GM10266 (cell line): ENCODE results near the gene HPD.
A peak's percentile ranks its signal among the peaks of the same experiment; 100 is the strongest.
"Not testable (repeated sequence)": the region's sequence is repeated elsewhere in the genome, so short reads cannot be mapped to it uniquely, and the experiment has no call there.

ENCODE experiments used
- DNase-seq: peaks from one replicate; pipeline ENCODE4 v3.0.0; 2012; ENCODE audit errors: extremely low spot score
- TF ChIP-seq, protein P1 (sequence below): IDR thresholded peaks from 2 replicates; pipeline ENCODE4 v1.5.1; 2012; ENCODE audit warnings: mild to moderate bottlenecking, low read depth; ENCODE audit not compliant: control insufficient read depth, insufficient read depth; ENCODE audit errors: missing control alignments

Gene HPD

DNA sequence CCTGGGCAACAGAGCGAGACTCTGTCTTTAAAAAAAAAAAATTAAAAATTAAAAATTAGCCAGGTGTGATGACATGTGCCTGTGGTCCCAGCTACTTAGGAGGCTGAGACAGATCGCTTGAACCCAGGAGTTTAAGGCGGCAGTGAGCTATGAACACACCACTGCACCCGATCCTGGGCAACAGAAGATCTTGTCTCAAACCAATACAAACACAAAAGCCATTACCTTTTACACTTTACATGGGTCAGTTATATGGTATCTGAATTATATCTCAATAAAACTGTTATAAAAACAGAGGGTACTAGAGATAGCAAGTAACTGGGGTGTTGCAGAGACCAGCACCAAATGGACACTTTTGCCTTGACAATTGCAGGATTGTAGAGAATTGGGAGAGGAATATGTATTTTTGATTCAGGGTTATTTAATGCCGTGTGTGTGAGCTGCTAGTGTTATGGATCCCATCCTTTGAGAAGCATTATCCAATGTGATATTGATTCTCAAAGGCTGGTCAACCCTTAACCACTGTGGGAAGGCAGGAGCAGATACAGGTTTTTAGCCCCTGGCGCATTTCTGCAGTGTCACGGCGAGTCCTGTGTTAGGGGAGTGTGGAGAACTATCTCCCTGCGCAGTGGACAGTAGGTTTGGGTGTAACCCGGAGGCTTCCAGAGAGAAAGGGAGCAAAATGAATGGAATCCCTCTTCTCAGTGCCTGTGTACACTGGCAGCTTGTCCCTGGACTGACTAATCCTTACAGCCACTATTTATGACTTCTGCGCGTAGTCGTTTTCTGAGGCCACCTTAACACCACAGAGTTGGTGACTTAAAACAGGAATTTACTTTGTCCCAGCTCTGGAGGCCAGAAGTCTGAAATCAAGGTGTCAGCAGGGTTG, 34.3 kb upstream of the HPD start:
- TF ChIP-seq, protein P1, sequence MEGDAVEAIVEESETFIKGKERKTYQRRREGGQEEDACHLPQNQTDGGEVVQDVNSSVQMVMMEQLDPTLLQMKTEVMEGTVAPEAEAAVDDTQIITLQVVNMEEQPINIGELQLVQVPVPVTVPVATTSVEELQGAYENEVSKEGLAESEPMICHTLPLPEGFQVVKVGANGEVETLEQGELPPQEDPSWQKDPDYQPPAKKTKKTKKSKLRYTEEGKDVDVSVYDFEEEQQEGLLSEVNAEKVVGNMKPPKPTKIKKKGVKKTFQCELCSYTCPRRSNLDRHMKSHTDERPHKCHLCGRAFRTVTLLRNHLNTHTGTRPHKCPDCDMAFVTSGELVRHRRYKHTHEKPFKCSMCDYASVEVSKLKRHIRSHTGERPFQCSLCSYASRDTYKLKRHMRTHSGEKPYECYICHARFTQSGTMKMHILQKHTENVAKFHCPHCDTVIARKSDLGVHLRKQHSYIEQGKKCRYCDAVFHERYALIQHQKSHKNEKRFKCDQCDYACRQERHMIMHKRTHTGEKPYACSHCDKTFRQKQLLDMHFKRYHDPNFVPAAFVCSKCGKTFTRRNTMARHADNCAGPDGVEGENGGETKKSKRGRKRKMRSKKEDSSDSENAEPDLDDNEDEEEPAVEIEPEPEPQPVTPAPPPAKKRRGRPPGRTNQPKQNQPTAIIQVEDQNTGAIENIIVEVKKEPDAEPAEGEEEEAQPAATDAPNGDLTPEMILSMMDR = no peak
- no peak for DNase-seq

DNA sequence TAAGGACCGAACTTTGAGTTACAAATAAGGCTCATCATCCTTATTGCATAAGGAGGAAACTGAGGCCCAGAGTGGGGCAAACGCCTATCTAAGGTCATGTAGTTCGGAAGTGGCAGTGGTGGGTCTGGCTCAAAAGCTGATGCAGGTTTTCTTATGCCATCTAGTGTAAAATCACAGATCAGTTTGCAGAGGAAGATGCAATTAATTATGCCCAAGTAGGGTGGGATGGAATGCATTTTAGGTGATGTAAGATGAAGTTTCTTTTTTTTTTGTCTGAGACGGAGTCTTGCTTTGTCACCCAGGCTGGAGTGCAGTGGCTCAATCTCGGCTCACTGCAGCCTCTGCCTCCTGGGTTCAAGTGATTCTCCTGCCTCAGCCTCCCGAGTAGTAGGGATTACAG, 31.0 kb upstream of the HPD start:
- not testable (repeated sequence) for DNase-seq

DNA sequence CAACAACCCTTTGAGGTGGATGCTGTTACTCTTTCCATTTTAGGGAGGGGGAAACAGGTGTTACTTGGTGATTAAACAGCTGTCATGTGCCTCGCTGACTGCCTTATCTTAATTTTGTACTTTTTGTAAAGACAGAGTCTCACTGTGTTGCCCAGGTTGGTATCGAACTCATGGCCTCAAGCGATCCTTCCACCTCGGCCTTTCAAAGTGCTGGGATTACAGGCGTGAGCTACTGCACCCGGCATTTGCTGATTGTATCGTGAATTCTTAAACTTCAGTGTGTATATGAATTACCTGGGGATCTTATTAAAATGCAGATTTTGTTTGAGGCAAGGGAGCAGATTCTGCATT, 30.6 kb upstream of the HPD start:
- TF ChIP-seq, protein P1 = no peak
- DNase-seq = no peak

DNA sequence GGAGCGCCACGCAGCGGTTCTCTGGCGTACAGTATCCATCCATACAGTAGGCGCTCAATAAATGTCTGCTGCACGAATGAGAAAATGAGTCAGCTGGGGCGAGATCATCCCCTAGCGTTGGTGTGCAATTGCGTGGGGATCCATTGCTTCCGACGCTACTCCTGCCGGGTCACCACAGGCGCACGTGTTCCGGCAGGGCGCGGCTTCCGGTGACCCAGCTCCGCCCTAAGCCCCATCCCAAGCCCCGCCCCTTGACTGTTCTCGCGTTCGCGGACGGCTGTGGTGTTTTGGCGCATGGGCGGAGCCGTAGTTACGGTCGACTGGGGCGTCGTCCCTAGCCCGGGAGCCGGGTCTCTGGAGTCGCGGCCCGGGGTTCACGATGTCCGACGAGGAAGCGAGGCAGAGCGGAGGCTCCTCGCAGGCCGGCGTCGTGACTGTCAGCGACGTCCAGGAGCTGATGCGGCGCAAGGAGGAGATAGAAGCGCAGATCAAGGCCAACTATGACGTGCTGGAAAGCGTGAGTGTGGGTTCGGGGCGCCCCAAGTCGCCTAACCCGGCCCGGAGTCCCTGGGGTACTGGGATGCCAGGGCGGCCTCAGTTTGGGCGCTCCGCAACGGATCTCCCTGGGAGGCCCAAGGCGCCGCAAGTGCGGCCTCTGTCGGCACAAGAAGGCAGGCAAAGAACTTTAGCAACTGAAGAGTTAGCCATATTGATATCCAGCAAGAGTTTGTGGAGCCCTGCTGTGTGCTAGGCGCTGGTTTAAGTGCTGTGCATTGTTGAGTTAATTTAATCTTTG, 30.0 kb upstream of the HPD start, which contains the start of gene PSMD9:
PSMD9 (plus strand) TSS at position 313 of the 796 bp plus-strand sequence; CDS start at position 380, 67 bp downstream.
- TF ChIP-seq, protein P1 = peak; percentile 59
- peak; percentile 94 for DNase-seq

DNA sequence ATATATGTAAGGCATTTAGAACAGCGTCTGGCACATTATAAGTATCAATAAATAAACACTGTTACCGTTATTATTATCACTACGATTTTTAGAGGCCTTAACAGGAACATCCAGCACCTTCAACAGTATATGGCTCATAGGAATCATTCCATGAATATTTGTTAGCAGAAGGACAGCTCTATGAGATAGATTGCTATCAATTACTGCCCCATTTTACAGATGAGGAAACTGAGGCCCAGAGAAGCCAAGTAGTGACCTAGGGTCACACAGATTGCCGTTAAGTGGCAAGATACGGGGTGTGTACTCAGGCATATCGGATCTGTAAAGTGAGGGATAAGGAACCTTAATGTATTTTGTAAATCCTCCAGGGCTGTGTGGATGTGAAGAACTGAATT, 29.4 kb upstream of the HPD start:
- TF ChIP-seq, protein P1 = no peak
- DNase-seq = no peak

DNA sequence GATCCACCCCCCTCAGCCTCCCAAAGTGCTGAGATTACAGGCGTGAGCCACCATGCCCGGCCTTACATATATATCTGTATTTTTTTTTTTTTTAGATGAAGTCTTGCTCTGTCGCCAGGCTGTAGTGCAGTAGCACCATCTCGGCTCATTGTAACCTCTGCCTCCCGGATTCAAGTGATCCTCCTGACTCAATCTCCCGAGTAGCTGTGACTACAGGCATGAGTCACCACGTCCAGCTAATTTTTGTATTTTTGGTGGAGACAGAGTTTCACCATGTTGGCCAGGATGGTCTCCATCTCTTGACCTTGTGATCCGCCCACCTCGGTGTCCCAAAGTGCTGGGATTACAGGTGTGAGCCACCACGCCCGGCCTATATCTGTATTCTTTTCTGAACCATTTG, 26.5 kb upstream of the HPD start:
- not testable (repeated sequence) for DNase-seq

DNA sequence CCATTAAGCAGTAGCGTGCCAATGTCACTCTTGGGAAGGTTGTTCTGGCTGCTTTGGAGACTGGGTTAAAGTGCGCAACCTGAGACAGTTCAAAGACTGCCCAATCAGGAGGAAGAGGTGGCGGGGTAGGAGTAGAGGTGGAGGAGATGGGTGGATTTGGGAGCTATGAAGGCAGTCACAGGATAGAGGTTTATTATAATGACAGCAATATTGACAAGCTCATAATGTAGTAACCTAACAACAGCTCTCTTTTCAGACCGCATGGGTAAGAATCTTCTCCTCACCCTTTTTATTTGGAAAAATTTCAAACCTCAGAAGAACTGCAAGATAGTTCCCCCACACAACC, 24.6 kb upstream of the HPD start:
- DNase-seq = no peak
- TF ChIP-seq, protein P1 = no peak

DNA sequence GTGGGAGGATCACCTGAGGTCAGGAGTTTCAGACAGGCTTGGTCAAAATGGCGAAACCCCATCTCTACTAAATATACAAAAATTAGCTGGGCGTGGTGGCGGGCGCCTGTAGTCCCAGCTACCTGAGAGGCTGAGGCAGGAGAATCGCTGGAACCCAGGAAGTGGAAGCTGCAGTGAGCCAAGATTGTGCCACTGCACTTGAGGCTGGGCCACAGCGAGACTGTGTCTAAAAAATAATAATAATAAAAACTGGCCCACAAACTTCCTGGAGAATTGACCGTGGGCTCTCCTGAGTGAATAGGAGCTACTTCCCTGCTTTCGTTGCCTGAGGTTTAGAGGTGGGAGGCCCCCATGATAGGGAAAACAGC, 17.4 kb upstream of the HPD start:
- DNase-seq = not testable (repeated sequence)

DNA sequence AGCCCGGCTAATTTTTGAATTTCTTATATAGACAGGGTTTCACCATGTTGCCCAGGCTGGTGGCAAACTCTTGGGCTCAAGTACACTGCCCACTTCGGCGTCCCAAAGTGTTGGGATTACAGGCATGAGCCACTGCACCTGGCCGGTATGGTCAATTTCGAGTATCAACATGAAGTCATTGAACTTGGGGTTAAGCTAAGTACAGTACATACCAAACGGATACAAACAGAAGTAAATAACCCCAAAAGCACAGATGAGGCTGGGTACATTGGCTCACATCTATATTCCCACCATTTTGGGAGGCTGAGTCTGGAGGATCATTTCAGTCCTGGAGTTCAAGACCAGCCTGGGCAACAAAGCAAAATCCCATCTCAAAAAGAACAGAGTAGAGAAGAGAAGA, 16.9 kb upstream of the HPD start:
- TF ChIP-seq, protein P1 = no peak

More for the DNA sequence above, 16.9 kb upstream of the HPD start:
- no peak for DNase-seq
